GM21367 (cell line): ENCODE results near the gene PTGER3.

ENCODE experiments used
- ATAC-seq: cut with Tn5 transposase; IDR thresholded peaks from one replicate; pipeline ENCODE4 v1.9.1; 2021; ENCODE audit not compliant: unreplicated experiment

Gene PTGER3

GRCh38 chr1:71053146-71053545 lies 5.5 kb upstream of the PTGER3 start:
- no peak for ATAC-seq

- ATAC-seq: peak; percentile 60
These were observed 2.5 kb upstream of the PTGER3 start for GRCh38 chr1:71049951-71050598.

GRCh38 chr1:71046891-71047634 lies 553 bp downstream of the PTGER3 start:
- no peak for ATAC-seq

GRCh38 chr1:71045463-71046028 lies 2.1 kb downstream of the PTGER3 start:
- ATAC-seq: no peak

GRCh38 chr1:71044833-71045232 lies 2.8 kb downstream of the PTGER3 start:
- no peak for ATAC-seq

- no peak for ATAC-seq
These were observed 4.6 kb downstream of the PTGER3 start for GRCh38 chr1:71043065-71043464.

GRCh38 chr1:71041806-71042205 lies 5.8 kb downstream of the PTGER3 start:
- no peak for ATAC-seq

GRCh38 chr1:71039661-71040262 lies 7.9 kb downstream of the PTGER3 start:
- no peak for ATAC-seq

GRCh38 chr1:71038942-71039341 lies 8.7 kb downstream of the PTGER3 start:
- ATAC-seq: no peak

- ATAC-seq: no peak
These were observed 9.6 kb downstream of the PTGER3 start for GRCh38 chr1:71037829-71038620.

GRCh38 chr1:71037066-71037465 lies 10.6 kb downstream of the PTGER3 start:
- no peak for ATAC-seq

GRCh38 chr1:71033136-71033535 lies 14.5 kb downstream of the PTGER3 start:
- no peak for ATAC-seq

GRCh38 chr1:71031426-71031825 lies 16.2 kb downstream of the PTGER3 start:
- no peak for ATAC-seq

GRCh38 chr1:71030026-71030425 lies 17.6 kb downstream of the PTGER3 start:
- ATAC-seq: no peak

GRCh38 chr1:71028981-71029380 lies 18.6 kb downstream of the PTGER3 start:
- ATAC-seq: no peak

- no peak for ATAC-seq
These were observed 19.6 kb downstream of the PTGER3 start for GRCh38 chr1:71027991-71028390.

GRCh38 chr1:71026093-71026492 lies 21.5 kb downstream of the PTGER3 start:
- ATAC-seq: no peak

GRCh38 chr1:71023515-71023914 lies 24.1 kb downstream of the PTGER3 start:
- no peak for ATAC-seq

- no peak for ATAC-seq
These were observed 28.2 kb downstream of the PTGER3 start for GRCh38 chr1:71019233-71019969.

GRCh38 chr1:71018791-71019190 lies 28.8 kb downstream of the PTGER3 start:
- no peak for ATAC-seq
